ENCODE data around the gene TNFRSF4. TPM values are rescaled to one million over a fixed set of nuclear protein-coding genes. Genes with fewer than 3 reads are reported as not detected.

The TNFRSF4 gene
- polyA plus RNA-seq, 2 of the 4 experiments (the other 2 are of a cell fraction) = not detected

DNA sequence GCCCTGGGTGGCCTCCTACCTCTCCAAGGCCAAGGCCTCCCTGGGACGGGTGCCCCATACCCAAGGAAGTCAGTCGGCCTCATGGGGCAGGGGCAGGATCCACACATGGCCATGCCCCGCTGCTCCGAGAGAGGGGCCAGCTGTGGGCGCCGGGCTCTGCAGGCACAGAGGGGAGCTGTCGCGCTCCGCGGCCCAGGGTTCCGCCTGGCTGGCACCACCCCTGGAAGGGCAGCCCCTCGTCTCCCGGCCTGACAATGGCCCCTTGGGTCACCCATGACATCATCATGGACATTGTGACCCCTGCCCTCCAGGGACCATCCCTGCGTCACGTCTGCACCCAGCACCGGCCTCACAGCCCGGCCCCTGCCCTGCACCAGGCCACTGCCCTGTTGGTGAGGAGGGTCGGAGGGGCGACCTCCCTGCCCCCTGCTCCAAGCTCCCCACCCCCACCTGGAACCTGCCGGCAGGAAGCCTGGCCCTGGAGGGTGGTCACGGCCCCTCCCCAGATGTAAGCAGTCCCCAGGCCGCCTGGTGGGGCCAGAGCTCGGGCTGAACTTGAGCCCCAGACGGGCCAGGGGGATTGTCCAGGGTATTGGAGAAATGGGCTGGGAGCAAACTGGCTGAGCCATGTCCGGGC is 34.5 kb downstream of the TNFRSF4 start (continued):
- TF ChIP-seq, protein P1, sequence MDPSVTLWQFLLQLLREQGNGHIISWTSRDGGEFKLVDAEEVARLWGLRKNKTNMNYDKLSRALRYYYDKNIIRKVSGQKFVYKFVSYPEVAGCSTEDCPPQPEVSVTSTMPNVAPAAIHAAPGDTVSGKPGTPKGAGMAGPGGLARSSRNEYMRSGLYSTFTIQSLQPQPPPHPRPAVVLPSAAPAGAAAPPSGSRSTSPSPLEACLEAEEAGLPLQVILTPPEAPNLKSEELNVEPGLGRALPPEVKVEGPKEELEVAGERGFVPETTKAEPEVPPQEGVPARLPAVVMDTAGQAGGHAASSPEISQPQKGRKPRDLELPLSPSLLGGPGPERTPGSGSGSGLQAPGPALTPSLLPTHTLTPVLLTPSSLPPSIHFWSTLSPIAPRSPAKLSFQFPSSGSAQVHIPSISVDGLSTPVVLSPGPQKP (IDR thresholded peaks at IDR 0.05; ENCODE audit: low read depth, low read length) = no peak
- TF ChIP-seq, protein P2, sequence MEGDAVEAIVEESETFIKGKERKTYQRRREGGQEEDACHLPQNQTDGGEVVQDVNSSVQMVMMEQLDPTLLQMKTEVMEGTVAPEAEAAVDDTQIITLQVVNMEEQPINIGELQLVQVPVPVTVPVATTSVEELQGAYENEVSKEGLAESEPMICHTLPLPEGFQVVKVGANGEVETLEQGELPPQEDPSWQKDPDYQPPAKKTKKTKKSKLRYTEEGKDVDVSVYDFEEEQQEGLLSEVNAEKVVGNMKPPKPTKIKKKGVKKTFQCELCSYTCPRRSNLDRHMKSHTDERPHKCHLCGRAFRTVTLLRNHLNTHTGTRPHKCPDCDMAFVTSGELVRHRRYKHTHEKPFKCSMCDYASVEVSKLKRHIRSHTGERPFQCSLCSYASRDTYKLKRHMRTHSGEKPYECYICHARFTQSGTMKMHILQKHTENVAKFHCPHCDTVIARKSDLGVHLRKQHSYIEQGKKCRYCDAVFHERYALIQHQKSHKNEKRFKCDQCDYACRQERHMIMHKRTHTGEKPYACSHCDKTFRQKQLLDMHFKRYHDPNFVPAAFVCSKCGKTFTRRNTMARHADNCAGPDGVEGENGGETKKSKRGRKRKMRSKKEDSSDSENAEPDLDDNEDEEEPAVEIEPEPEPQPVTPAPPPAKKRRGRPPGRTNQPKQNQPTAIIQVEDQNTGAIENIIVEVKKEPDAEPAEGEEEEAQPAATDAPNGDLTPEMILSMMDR (IDR thresholded peaks at IDR 0.05) = no peak

DNA sequence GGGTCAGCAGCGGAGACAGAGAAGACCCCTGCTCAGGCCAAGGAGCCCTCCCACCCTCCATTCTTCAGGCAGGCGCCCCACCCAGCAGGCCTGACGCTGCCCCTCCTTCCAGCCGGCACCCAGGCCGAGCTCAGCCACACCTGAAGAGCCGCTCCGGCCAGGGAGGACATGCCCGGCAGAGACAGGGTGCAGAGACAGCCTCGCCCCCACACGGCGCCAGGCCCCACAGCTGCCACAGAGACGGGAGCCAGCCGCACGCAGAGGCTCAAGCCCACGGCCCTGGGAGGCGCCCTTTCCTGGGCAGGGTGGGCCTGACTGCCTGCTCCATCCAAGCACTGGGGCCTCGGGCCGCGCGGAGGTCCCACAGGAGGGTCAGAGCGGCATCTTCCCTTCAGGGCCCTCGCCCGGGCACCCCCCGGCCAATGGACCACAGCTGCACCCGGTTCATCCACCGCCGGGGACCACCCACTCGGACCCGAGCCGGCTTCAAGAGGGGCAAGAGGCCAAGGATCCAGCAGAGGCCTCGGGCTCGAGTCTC is 35.1 kb downstream of the TNFRSF4 start:
- no CpG with 5 or more reads among the region's 32 CpGs for WGBS (ENCODE audit: missing lambda C conversion rate)
- no peak for DNase-seq (ENCODE audit: low read depth in 1 of 2, low spot score in 1 of 2)
- Histone ChIP-seq H3K4me2 (no peak overlapping the region), H3K4me1 (no peaks in the 10 kb centered on the region), H3K27ac (no peak overlapping the region), H3K4me3 (no peak overlapping the region), H3K9me3 (no peaks in the 10 kb centered on the region)
- ChIA-PET POLR2A (no interaction called here), CTCF (interaction anchor here (1.2 to 1.5 kb wide), 2 partner anchors 57 to 112 kb away, joined by 4 to 5 read pairs; no protein-coding TSS in a partner anchor)
- TF ChIP-seq TFCP2L1 (CRISPR knock-in tag; IDR thresholded peaks at IDR 0.05) (no peak), NPAS2 (CRISPR knock-in tag; IDR thresholded peaks at IDR 0.05; ENCODE audit: borderline replicate concordance) (no peak), FOXS1 (CRISPR knock-in tag; IDR thresholded peaks at IDR 0.05) (no peak), HDAC2 (IDR thresholded peaks at IDR 0.05) (no peak), POLR2AphosphoS2 (conservative IDR thresholded peaks at IDR 0.05; ENCODE audit: low read length) (no peak), ESRRA (IDR thresholded peaks at IDR 0.05; ENCODE audit: borderline replicate concordance, low read length) (no peak)
- FAIRE-seq = no peak
- ATAC-seq = no peak

DNA sequence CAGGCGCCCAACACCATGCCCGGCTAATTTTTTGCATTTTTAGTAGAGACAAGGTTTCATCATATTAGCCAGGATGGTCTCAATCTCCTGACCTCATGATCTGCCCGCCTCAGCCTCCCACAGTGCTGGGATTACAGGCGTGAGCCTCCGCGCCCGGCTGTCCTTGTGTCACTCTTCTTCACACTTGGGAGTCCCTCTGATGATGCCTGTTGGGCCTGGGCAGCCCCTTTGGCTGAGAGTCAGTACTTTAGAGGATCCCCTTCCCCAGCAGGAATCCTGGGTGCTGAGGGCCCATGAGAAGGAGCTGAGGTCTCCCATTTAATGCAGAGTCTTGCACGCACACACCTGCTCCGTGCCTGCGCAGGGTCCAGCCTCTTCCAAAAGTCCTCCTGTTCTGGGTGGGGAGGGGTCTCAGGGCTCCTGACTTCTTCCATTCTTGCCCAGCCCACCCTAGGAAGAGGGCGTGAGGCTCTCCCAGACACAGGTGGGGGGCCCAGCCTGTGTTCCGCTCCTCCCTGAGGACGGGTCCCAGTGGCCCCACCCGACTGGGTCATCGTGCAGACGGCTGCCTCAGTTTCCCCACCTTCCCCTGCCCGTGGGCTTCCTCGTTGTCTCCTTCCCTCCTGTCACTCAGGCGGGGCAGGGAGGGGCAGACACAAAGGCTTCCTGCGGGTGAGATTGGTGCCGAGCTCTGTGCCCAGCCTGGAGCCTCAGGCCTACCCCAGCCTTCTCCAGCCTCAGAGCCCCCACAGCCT is 36.3 kb downstream of the TNFRSF4 start:
- FAIRE-seq = no peak
- H3K4me1 ChIP-seq = no peaks in the 10 kb centered on the region
- TF ChIP-seq POLR2A (IDR thresholded peaks at IDR 0.05; ENCODE audit: low read length) = no peak
- no peak for TF ChIP-seq HOXB5 (CRISPR knock-in tag; IDR thresholded peaks at IDR 0.05)
- TF ChIP-seq, protein P3, sequence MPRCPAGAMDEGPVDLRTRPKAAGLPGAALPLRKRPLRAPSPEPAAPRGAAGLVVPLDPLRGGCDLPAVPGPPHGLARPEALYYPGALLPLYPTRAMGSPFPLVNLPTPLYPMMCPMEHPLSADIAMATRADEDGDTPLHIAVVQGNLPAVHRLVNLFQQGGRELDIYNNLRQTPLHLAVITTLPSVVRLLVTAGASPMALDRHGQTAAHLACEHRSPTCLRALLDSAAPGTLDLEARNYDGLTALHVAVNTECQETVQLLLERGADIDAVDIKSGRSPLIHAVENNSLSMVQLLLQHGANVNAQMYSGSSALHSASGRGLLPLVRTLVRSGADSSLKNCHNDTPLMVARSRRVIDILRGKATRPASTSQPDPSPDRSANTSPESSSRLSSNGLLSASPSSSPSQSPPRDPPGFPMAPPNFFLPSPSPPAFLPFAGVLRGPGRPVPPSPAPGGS (IDR thresholded peaks at IDR 0.05) = no peak
- TF ChIP-seq JUN (IDR thresholded peaks at IDR 0.05) = no peak
- no peak for TF ChIP-seq HOXB13 (CRISPR knock-in tag; IDR thresholded peaks at IDR 0.05; ENCODE audit: low read depth)
- no peak for TF ChIP-seq KDM5A (IDR thresholded peaks at IDR 0.05)
- no peak for TF ChIP-seq CHD4 (IDR thresholded peaks at IDR 0.05; ENCODE audit: borderline replicate concordance)
- TF ChIP-seq CEBPB (IDR thresholded peaks at IDR 0.05) = no peak
- TF ChIP-seq, protein P4, sequence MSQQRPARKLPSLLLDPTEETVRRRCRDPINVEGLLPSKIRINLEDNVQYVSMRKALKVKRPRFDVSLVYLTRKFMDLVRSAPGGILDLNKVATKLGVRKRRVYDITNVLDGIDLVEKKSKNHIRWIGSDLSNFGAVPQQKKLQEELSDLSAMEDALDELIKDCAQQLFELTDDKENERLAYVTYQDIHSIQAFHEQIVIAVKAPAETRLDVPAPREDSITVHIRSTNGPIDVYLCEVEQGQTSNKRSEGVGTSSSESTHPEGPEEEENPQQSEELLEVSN (IDR thresholded peaks at IDR 0.05; ENCODE audit: borderline replicate concordance, low read depth) = no peak
- TF ChIP-seq, protein P5, sequence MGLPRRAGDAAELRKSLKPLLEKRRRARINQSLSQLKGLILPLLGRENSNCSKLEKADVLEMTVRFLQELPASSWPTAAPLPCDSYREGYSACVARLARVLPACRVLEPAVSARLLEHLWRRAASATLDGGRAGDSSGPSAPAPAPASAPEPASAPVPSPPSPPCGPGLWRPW (IDR thresholded peaks at IDR 0.05) = no peak
- no peak for TF ChIP-seq HDAC2 (IDR thresholded peaks at IDR 0.05)
- no peaks in the 10 kb centered on the region for H3K9me3 ChIP-seq
- 61% methylated on average over 13 of the region's 21 CpGs for WGBS (ENCODE audit: missing lambda C conversion rate)
- CTCF ChIA-PET = interaction anchor here (1.5 kb wide), 1 partner anchor 55 kb away, joined by 5 read pairs; no protein-coding TSS in a partner anchor
- POLR2A ChIA-PET = no interaction called here
- H3K4me2 ChIP-seq = no peak overlapping the region
- H3K27ac ChIP-seq = no peak overlapping the region
- H3K4me3 ChIP-seq = no peak overlapping the region
- no peak for ATAC-seq
- DNase-seq (ENCODE audit: low read depth in 1 of 2, low spot score in 1 of 2) = no peak

Measured in A549 (cell line).